Measurements from ENCODE around the gene CORO2B. TPM values are rescaled to one million over a fixed set of nuclear protein-coding genes. Genes with fewer than 3 reads are reported as not detected.

Gene CORO2B
- total and polyA plus RNA-seq, 2 experiments from 2014 or later = 1.6 to 4.6 TPM

GRCh38 chr15:68693071-68693470, 114.3 kb downstream of the CORO2B start:
- H3K9me3 Mint-ChIP-seq = peaks cover 3% of the 10 kb centered on the region; the same call in 2 of the 3 replicates
- ATAC-seq (no peak), DNase-seq (ENCODE audit: low spot score) (no peak)
- H3K36me3 ChIP-seq (ENCODE audit: insufficient read depth) = no peaks in the 10 kb centered on the region
- H3K79me2 ChIP-seq (replicated peaks; ENCODE audit: insufficient read depth) = no peaks in the 10 kb centered on the region
- no peak overlapping the region for H3K4me3 ChIP-seq
- no peaks in the 10 kb centered on the region for H3K27me3 ChIP-seq (ENCODE audit: insufficient read depth)
- no peaks in the 10 kb centered on the region for H3K9me2 ChIP-seq (ENCODE audit: insufficient read depth)
- H3K4me1 Mint-ChIP-seq = peaks cover 18% of the 10 kb centered on the region
- H3K27ac ChIP-seq (ENCODE audit: low read depth) = no peak overlapping the region
- H4K20me1 ChIP-seq (replicated peaks; ENCODE audit: insufficient read depth) = no peaks in the 10 kb centered on the region
- peaks cover 13% of the 10 kb centered on the region; the same call in 1 of the 2 replicates for H3K4me1 ChIP-seq (ENCODE audit: insufficient read depth)
- no peak overlapping the region for H3K4me2 ChIP-seq
- H2AFZ ChIP-seq = no peak overlapping the region
- no peak for TF ChIP-seq JUNB (IDR thresholded peaks at IDR 0.05; ENCODE audit: unreplicated experiment)
- TF ChIP-seq STAT1 (IDR thresholded peaks at IDR 0.05; ENCODE audit: unreplicated experiment) = no peak
- TF ChIP-seq EZH2phosphoT487 (IDR thresholded peaks at IDR 0.05; ENCODE audit: unreplicated experiment) = no peak
- peaks cover 6% of the 10 kb centered on the region for H3K27me3 Mint-ChIP-seq (ENCODE audit: insufficient read depth, low read depth, poor library complexity)
- H3F3A ChIP-seq (replicated peaks; ENCODE audit: low read depth) = no peaks in the 10 kb centered on the region
- no peak overlapping the region for H3K27ac Mint-ChIP-seq
- no peak overlapping the region for H3K4me3 Mint-ChIP-seq
- peaks cover 4% of the 10 kb centered on the region; the same call in 1 of the 3 replicates for H3K36me3 Mint-ChIP-seq (ENCODE audit: low read depth)

GRCh38 chr15:68694111-68694510, 115.3 kb downstream of the CORO2B start:
- DNase-seq (ENCODE audit: low spot score) (no peak), ATAC-seq (no peak)
- no peak for TF ChIP-seq ZNF114 (CRISPR knock-in tag; IDR thresholded peaks at IDR 0.05)
- TF ChIP-seq EZH2phosphoT487 (IDR thresholded peaks at IDR 0.05; ENCODE audit: unreplicated experiment) = no peak
- TF ChIP-seq STAT1 (IDR thresholded peaks at IDR 0.05; ENCODE audit: unreplicated experiment) = no peak
- TF ChIP-seq NANOG (IDR thresholded peaks at IDR 0.05; ENCODE audit: borderline replicate concordance) = no peak
- no peak for TF ChIP-seq ZNF462 (CRISPR knock-in tag; IDR thresholded peaks at IDR 0.05)
- TF ChIP-seq REST (IDR thresholded peaks at IDR 0.05; ENCODE audit: unreplicated experiment) = no peak
- TF ChIP-seq ETS1 (IDR thresholded peaks at IDR 0.05) = no peak
- Histone ChIP-seq H3F3A (replicated peaks; ENCODE audit: low read depth) (no peaks in the 10 kb centered on the region), H4K20me1 (replicated peaks; ENCODE audit: insufficient read depth) (no peaks in the 10 kb centered on the region), H3K4me1 (ENCODE audit: insufficient read depth) (peaks cover 13% of the 10 kb centered on the region; the same call in 1 of the 2 replicates), H3K4me3 (no peak overlapping the region), H3K4me2 (no peak overlapping the region), H3K9me2 (ENCODE audit: insufficient read depth) (no peaks in the 10 kb centered on the region), H3K79me2 (replicated peaks; ENCODE audit: insufficient read depth) (no peaks in the 10 kb centered on the region), H2AFZ (no peak overlapping the region), H3K36me3 (ENCODE audit: insufficient read depth) (no peaks in the 10 kb centered on the region), H3K27me3 (ENCODE audit: insufficient read depth) (no peaks in the 10 kb centered on the region), H3K27ac (ENCODE audit: low read depth) (no peak overlapping the region)
- peaks cover 4% of the 10 kb centered on the region; the same call in 1 of the 3 replicates for H3K36me3 Mint-ChIP-seq (ENCODE audit: low read depth)
- peaks cover 6% of the 10 kb centered on the region for H3K27me3 Mint-ChIP-seq (ENCODE audit: insufficient read depth, low read depth, poor library complexity)
- H3K27ac Mint-ChIP-seq = no peak overlapping the region
- peaks cover 22% of the 10 kb centered on the region for H3K4me1 Mint-ChIP-seq
- no peak overlapping the region for H3K4me3 Mint-ChIP-seq
- peaks cover 3% of the 10 kb centered on the region; the same call in 2 of the 3 replicates for H3K9me3 Mint-ChIP-seq

Data from GM23338 (cell line).